CD4-positive, alpha-beta T cell (primary cell): ENCODE data around the gene SLC34A2. TPM values are rescaled to one million over a fixed set of nuclear protein-coding genes. Genes with fewer than 3 reads are reported as not detected.

Source experiments
- ATAC-seq: fragments of 200-7000 bp; cut with Tn5 transposase; one replicate; pipeline ENCODE4 v1.10.0; 2022; ENCODE audit warnings: mild to moderate bottlenecking; ENCODE audit not compliant: poor library complexity
- CTCF ChIA-PET: fragments of 350-600 bp; sonication (Branson Sonifier 250); formaldehyde crosslinking; loops from one replicate; lab custom pipeline; 2021; ENCODE audit warnings: antibody characterized with exemption, inconsistent platforms; lab: Charles Lee
- POLR2A ChIA-PET: fragments of 350-600 bp; sonication (Branson Sonifier 250); formaldehyde crosslinking; loops from one replicate; lab custom pipeline; 2021; ENCODE audit warnings: antibody characterized with exemption, inconsistent platforms; lab: Charles Lee
- DNase-seq, 14 experiments: peaks; one replicate each; pipeline ENCODE4 v3.0.0-alpha.2; 2013 to 2020; ENCODE audit warnings: mixed read lengths in 2 of 14
- H3K27ac ChIP-seq, 2 donors: one replicate each; pipeline versions ENCODE4 v1.5.1 to v1.7.0; 2013; ENCODE audit warnings: low read length in 2 of 2, low read depth in 1 of 2, mild to moderate bottlenecking in 1 of 2
- H3K27me3 ChIP-seq, 2 experiments: 1 replicate in 1 of 2; 2 replicates in 1 of 2; pipeline versions ENCODE4 v1.6.1 to v1.7.0; 2013; ENCODE audit warnings: low read length in 2 of 2, control low read depth in 1 of 2, mild to moderate bottlenecking in 1 of 2, moderate library complexity in 1 of 2; ENCODE audit not compliant: insufficient read depth in 2 of 2, control insufficient read depth in 1 of 2
- H3K36me3 ChIP-seq: one replicate; pipeline ENCODE4 v1.6.1; 2013; ENCODE audit warnings: low read length, control low read depth; ENCODE audit not compliant: insufficient read depth
- H3K4me1 ChIP-seq: one replicate; pipeline ENCODE4 v1.6.1; 2013; ENCODE audit warnings: low read length, control low read depth; ENCODE audit not compliant: insufficient read depth
- H3K4me3 ChIP-seq: one replicate; pipeline ENCODE4 v1.5.1; 2013; ENCODE audit warnings: mild to moderate bottlenecking, low read length, moderate library complexity
- H3K9me3 ChIP-seq, 2 experiments: 1 replicate in 1 of 2; 2 replicates in 1 of 2; pipeline versions ENCODE4 v1.6.1 to v1.7.0; 2013; ENCODE audit warnings: low read length in 2 of 2, mild to moderate bottlenecking in 2 of 2, control low read depth in 1 of 2, moderate library complexity in 1 of 2; ENCODE audit not compliant: control insufficient read depth in 1 of 2, insufficient read depth in 1 of 2
- H3K27ac Mint-ChIP-seq: one replicate; pipeline ENCODE4 v1.8.0; 2020; ENCODE audit warnings: mixed read lengths
- H3K27me3 Mint-ChIP-seq: one replicate; pipeline ENCODE4 v1.8.0; 2021; ENCODE audit warnings: mixed read lengths
- H3K36me3 Mint-ChIP-seq: one replicate; pipeline ENCODE4 v1.8.0; 2021; ENCODE audit warnings: low read depth, mixed read lengths
- H3K4me1 Mint-ChIP-seq: one replicate; pipeline ENCODE4 v1.8.0; 2021; ENCODE audit warnings: low read depth, mixed read lengths
- H3K4me3 Mint-ChIP-seq: one replicate; pipeline ENCODE4 v1.8.0; 2020; ENCODE audit warnings: mild to moderate bottlenecking, mixed read lengths
- H3K9me3 Mint-ChIP-seq: one replicate; pipeline ENCODE4 v1.8.0; 2020; ENCODE audit warnings: mixed read lengths
- CTCF ChIP-seq: fragments of 200-600 bp; IDR thresholded peaks from one replicate; pipeline ENCODE4 v1.8.0; 2022; ENCODE audit warnings: antibody characterized with exemption, mild to moderate bottlenecking
- intact Hi-C, 2 experiments: fragments of 100-400 bp; cut with DNase I in 1 of 2; cut with micrococcal nuclease in 1 of 2; formaldehyde crosslinking; loops; one replicate each; pipeline versions ENCODE4 v1.15.1 to v1.9.0; 2023 to 2025; cut with DNase I, micrococcal nuclease
- total RNA-seq, 174 experiments: library from RNA in 2 of 174; stranded (reverse) in 2 of 174; gene quantifications; one replicate each; pipeline ENCODE4 v1.2.3 and lab custom pipeline; 2021 to 2026

The SLC34A2 gene
- total RNA-seq, 2 experiments from 2014 or later = not detected

GRCh38 chr4:25614807-25615206 lies 40.8 kb upstream of the SLC34A2 start:
- Mint-ChIP-seq H3K4me1 (no peaks in the 10 kb centered on the region), H3K4me3 (no peak overlapping the region), H3K36me3 (no peaks in the 10 kb centered on the region), H3K9me3 (no peaks in the 10 kb centered on the region), H3K27me3 (no peaks in the 10 kb centered on the region), H3K27ac (no peak overlapping the region)
- no peaks in the 10 kb centered on the region for H3K36me3 ChIP-seq
- no peaks in the 10 kb centered on the region for H3K27me3 ChIP-seq
- intact Hi-C loops = no loop called here
- H3K4me3 ChIP-seq = no peak overlapping the region
- ATAC-seq = no peak
- ChIA-PET POLR2A (no interaction called here), CTCF (no interaction called here)
- DNase-seq = no peak
- H3K9me3 ChIP-seq = no peaks in the 10 kb centered on the region
- TF ChIP-seq CTCF = no peak
- H3K27ac ChIP-seq = no peak overlapping the region
- H3K4me1 ChIP-seq = no peaks in the 10 kb centered on the region

- H3K36me3 Mint-ChIP-seq = no peaks in the 10 kb centered on the region
- ChIA-PET CTCF (no interaction called here), POLR2A (no interaction called here)
- DNase-seq = no peak
- no peak for ATAC-seq
- no peak overlapping the region for H3K4me3 ChIP-seq
- peaks cover 3% of the 10 kb centered on the region for H3K4me1 ChIP-seq
- H3K9me3 Mint-ChIP-seq = no peaks in the 10 kb centered on the region
- H3K9me3 ChIP-seq = no peaks in the 10 kb centered on the region
- H3K27me3 ChIP-seq = no peaks in the 10 kb centered on the region
- H3K27me3 Mint-ChIP-seq = no peaks in the 10 kb centered on the region
- no peak for TF ChIP-seq CTCF
- H3K27ac ChIP-seq = no peak overlapping the region
- no peak overlapping the region for H3K4me3 Mint-ChIP-seq
- H3K36me3 ChIP-seq = no peaks in the 10 kb centered on the region
- H3K27ac Mint-ChIP-seq = no peak overlapping the region
- H3K4me1 Mint-ChIP-seq = no peaks in the 10 kb centered on the region
- intact Hi-C loops = no loop called here
Measured at GRCh38 chr4:25621027-25621930, 34.4 kb upstream of the SLC34A2 start.

GRCh38 chr4:25624616-25625015 lies 31.0 kb upstream of the SLC34A2 start:
- DNase-seq (no peak), ATAC-seq (no peak)
- H3K4me3 ChIP-seq = no peak overlapping the region
- no peak for TF ChIP-seq CTCF
- H3K27ac ChIP-seq = no peak overlapping the region
- peaks cover 3% of the 10 kb centered on the region for H3K4me1 ChIP-seq
- Mint-ChIP-seq H3K4me1 (no peaks in the 10 kb centered on the region), H3K4me3 (no peak overlapping the region), H3K27ac (no peak overlapping the region), H3K27me3 (no peaks in the 10 kb centered on the region), H3K9me3 (no peaks in the 10 kb centered on the region), H3K36me3 (no peaks in the 10 kb centered on the region)
- no peaks in the 10 kb centered on the region for H3K36me3 ChIP-seq
- no peaks in the 10 kb centered on the region for H3K27me3 ChIP-seq
- POLR2A ChIA-PET = no interaction called here
- intact Hi-C loops = no loop called here
- no peaks in the 10 kb centered on the region for H3K9me3 ChIP-seq
- CTCF ChIA-PET = no interaction called here
